ENCODE data around the gene MRPS27.

DNA sequence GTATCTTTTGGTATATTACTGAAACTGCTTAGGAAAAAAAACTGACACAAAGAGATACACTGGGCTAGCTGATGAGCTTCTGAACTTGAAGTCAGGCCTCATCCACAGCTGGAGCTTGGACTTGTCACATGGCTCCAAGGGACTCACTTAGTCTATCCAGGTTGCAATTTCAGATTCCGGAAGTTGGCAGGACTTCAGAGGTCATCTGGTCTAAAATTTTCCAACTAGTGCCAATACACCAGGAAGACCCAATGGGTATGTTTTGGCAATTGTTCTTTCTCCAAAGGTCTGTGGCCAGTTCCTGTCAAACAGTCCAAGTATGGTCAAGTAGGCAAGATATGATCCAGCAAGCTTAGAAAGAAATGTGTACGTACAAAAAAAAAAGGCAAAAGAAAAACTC is 36.7 kb downstream of the MRPS27 start:
- TF ChIP-seq, protein P1, sequence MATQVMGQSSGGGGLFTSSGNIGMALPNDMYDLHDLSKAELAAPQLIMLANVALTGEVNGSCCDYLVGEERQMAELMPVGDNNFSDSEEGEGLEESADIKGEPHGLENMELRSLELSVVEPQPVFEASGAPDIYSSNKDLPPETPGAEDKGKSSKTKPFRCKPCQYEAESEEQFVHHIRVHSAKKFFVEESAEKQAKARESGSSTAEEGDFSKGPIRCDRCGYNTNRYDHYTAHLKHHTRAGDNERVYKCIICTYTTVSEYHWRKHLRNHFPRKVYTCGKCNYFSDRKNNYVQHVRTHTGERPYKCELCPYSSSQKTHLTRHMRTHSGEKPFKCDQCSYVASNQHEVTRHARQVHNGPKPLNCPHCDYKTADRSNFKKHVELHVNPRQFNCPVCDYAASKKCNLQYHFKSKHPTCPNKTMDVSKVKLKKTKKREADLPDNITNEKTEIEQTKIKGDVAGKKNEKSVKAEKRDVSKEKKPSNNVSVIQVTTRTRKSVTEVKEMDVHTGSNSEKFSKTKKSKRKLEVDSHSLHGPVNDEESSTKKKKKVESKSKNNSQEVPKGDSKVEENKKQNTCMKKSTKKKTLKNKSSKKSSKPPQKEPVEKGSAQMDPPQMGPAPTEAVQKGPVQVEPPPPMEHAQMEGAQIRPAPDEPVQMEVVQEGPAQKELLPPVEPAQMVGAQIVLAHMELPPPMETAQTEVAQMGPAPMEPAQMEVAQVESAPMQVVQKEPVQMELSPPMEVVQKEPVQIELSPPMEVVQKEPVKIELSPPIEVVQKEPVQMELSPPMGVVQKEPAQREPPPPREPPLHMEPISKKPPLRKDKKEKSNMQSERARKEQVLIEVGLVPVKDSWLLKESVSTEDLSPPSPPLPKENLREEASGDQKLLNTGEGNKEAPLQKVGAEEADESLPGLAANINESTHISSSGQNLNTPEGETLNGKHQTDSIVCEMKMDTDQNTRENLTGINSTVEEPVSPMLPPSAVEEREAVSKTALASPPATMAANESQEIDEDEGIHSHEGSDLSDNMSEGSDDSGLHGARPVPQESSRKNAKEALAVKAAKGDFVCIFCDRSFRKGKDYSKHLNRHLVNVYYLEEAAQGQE (IDR thresholded peaks at IDR 0.05) = no peak
- TF ChIP-seq TP53 (CRISPR knock-in tag; IDR thresholded peaks at IDR 0.05) (no peak), MYC (IDR thresholded peaks at IDR 0.05; ENCODE audit: borderline replicate concordance, low read length) (no peak)
